KOPT-K1 (cell line): ENCODE data around the gene SLC16A1.
"Not testable (repeated sequence)": the region's sequence is repeated elsewhere in the genome, so short reads cannot be mapped to it uniquely, and the experiment has no call there.

Source experiments
- H3K27ac ChIP-seq: fragments of 200-600 bp; sonication (generic); 2 replicates; pipeline ENCODE4 v1.5.1; 2016; ENCODE audit warnings: antibody characterized with exemption, mild to moderate bottlenecking, low read depth, low read length; ENCODE audit not compliant: poor library complexity, severe bottlenecking
- H3K36me3 ChIP-seq: fragments of 200-600 bp; sonication (generic); 2 replicates; pipeline ENCODE4 v1.5.1; 2017; ENCODE audit warnings: antibody characterized with exemption, mild to moderate bottlenecking, low read length, moderate library complexity; ENCODE audit not compliant: insufficient read depth
- H3K9me3 ChIP-seq: fragments of 200-600 bp; sonication (generic); 2 replicates; pipeline ENCODE4 v1.5.1; 2017; ENCODE audit warnings: antibody characterized with exemption, low read length, mild to moderate bottlenecking; ENCODE audit not compliant: insufficient read depth, poor library complexity, severe bottlenecking

The SLC16A1 gene

DNA sequence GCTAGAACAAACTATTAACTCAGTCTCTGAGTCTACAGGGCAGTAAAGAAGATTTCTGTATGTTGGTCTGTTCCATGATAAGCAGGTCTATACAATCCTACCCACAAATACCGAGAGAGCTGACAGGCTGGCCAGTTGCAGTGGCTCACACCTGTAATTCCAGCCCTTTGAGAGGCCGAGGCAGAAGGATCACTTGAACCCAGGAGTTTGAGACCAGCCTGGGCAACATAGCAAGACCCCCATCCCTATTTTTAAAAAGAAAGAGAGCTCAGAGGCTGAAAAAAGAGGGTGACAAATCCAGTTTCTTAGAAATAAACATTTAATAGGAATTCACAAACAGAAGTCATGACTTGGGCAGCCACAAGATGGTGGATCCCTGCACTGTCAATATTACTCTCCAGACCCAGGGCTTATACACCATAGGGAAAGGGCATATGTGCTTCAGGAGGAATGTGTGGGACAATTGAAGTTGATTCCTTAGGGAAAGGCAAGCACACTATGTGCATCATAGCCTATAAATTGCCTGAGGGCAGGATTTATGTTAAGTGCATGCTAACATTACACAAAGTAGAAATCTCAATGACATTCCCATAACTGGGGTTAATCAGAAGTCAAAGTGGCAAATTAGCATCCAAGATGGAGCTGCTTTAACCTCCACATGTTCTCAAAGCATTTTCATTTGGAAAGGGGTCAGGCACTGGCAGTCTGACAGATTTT is 66.8 kb downstream of the SLC16A1 start:
- no peak overlapping the region for H3K27ac ChIP-seq
- H3K9me3 ChIP-seq: peaks cover 10% of the 10 kb centered on the region
- H3K36me3 ChIP-seq: no peaks in the 10 kb centered on the region

DNA sequence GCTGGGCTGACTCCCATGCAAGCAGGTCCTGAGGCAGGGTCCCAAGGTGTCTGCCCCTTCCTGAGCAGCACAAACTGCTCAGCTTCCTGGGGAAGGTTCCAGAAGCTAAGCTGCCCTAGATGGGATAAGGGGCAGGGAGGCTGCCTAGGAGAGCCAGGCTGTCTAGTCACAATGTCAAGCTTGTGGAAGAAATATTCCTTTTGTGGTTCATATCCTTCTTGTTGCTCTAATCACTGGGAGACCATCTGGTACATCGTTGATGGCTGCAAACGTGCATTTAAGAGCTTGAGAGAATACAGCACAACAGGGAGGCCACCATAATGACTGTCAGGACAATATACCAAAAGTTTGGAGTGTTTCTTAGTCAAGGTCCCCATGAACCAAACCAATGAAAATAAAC is 67.4 kb downstream of the SLC16A1 start:
- Histone ChIP-seq H3K27ac (no peak overlapping the region), H3K36me3 (no peaks in the 10 kb centered on the region), H3K9me3 (peaks cover 4% of the 10 kb centered on the region)

DNA sequence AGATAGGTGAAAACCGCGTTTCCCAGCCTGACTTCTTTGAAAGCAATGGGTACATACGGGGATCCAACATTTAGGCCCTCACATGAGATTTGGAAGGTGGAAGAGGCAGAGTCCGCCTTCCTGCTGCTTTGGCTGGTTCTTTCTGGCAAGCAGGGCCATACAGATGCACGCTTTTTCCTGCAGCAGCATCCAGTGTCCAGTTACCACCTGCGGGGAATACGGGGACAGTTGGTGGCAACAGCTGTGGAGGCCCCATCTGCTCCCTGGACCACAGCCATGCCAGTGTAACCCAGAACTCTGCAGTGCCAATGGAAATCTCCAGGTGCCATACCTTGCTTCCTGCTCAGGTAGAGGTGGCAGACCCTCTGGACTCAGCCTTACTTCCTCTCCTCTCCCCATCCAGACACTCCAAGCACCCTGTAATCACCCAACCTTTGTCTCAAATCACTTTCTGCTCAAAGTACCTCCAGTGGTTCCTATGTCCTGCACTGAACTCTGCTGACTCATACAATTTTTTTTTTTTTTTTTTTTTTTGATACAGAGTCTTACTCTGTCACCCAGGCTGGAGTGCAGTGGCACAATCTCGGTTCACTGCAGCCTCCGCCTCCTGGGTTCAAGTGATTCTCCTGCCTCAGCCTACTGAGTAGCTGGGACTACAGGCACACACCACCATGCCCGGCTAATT is 68.3 kb downstream of the SLC16A1 start:
- Histone ChIP-seq H3K9me3 (no peaks in the 10 kb centered on the region), H3K36me3 (no peaks in the 10 kb centered on the region), H3K27ac (no peak overlapping the region)

DNA sequence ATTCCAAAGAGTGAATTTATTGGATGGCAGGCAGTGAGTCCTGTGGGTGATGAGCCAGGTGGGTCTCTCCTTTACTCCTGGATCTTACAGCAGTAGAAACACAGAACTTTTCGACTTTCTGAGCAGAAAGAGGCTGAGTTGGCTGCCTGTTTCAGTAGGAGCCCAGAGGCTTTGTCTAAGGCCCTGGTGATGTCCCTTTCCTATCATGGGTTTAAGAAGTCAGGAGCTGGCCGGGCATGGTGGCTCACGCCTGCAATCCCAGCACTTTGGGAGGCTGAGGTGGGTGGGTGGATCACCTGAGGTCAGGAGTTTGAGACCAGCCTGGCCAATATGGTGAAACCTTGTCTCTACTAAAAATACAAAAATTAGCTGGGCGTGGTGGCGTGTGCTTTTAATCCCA is 71.0 kb downstream of the SLC16A1 start:
- H3K27ac ChIP-seq, H3K9me3 ChIP-seq, H3K36me3 ChIP-seq: not testable (repeated sequence)

DNA sequence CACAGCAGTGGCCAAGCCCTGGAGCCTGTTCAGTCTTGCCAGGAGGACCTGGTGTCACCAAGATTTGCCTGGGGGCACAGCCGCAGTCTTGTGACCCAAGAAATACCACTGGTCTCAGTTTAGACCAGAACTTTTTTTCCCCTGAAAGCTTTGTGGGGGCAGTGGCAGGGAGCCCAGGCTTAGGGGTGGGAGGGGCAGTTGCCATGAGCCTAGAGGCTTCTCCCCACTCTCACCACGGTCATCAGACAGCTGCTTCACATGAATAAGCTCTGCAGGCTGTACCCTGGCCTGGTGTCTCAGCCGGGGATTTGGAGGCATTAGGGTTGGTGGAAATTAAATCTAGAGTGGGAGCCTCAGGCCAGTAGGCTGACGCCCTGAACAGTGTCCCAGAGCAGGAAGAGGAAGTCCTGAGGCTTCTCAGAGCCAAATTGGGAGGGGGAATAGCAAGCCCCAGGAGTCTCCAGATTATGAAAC is 73.7 kb downstream of the SLC16A1 start:
- H3K27ac ChIP-seq: no peak overlapping the region
- no peaks in the 10 kb centered on the region for H3K36me3 ChIP-seq
- H3K9me3 ChIP-seq: no peaks in the 10 kb centered on the region

DNA sequence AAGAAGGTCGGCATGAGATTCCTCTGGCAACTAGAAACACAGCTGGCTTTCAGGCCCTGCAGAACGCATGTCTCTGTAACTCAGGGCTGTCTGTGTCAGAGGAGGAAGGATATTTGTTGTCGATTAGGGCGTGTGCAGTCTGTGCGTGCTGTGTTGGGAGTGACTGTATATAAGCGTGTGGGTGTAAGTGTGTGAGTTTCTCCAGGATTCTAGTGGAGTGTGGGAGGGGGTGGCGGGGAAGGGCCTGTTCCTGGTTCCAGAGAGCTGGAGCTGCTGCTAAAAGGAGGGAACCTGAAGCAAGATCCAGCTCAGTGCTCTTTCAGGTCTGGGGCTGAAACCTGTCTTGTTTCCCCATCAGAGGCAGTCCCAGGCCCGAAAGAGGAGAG is 74.3 kb downstream of the SLC16A1 start:
- H3K36me3 ChIP-seq: no peaks in the 10 kb centered on the region
- no peaks in the 10 kb centered on the region for H3K9me3 ChIP-seq
- H3K27ac ChIP-seq: no peak overlapping the region

DNA sequence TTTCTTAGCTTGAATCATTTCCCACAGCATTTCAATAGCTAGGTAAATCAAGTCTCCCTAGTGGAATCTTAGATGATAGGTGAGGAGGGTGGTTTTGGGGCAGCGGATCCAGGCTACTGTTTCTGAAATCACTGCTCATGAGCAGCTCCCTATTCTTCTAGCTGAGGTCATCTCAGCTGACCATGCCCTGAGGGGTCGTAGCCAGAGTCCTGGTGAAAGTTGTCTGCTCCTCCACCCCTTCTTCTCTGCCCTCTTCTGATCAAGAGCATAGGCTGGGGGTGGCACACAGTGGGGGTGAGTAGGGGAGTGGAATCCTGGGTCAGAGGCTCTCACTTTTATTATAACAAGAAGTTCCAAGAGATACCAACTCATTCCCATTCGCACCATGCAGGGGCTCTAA is 76.2 kb downstream of the SLC16A1 start:
- Histone ChIP-seq H3K27ac (no peak overlapping the region), H3K9me3 (no peaks in the 10 kb centered on the region), H3K36me3 (no peaks in the 10 kb centered on the region)

DNA sequence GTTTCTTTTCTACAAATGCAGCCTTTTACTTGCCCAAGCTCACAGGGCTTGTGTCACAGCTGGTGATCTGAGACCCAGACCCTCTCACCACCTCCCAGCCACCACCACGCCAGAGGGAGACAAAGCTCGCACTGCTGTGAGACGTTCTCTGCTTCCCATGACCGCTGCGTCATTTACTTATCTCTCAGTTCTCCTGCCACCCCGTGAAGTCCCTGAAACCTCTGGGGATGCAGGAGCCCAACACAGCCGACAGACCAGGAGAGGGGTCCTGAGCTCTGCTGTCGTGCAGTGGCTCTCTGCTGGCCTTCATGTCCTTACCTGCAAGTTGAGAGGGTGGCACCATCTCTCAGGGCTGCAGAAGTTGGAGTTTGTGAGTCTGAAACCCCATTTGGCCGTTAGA is 77.7 kb downstream of the SLC16A1 start:
- H3K9me3 ChIP-seq: no peaks in the 10 kb centered on the region
- H3K27ac ChIP-seq: no peak overlapping the region
- no peaks in the 10 kb centered on the region for H3K36me3 ChIP-seq

DNA sequence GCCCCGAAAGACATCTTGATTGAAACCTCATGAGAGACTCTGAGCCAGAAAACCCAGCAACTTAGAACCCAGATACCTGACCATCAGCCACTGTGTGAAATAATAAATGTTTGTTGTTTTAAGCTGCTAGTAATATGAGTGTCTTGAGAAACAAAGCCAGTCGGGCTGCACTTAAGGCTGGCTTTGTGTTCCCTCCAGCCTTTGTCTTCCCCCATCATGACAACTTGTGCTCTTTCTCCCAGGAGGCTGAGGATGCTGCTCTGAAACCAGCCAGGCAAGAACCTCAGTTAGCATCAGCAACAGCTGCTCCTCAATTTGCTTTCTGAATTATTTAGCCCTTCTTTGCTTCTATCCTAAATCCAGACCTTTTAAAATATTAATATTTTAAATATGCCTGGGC is 78.2 kb downstream of the SLC16A1 start:
- no peaks in the 10 kb centered on the region for H3K36me3 ChIP-seq
- no peaks in the 10 kb centered on the region for H3K9me3 ChIP-seq
- no peak overlapping the region for H3K27ac ChIP-seq

DNA sequence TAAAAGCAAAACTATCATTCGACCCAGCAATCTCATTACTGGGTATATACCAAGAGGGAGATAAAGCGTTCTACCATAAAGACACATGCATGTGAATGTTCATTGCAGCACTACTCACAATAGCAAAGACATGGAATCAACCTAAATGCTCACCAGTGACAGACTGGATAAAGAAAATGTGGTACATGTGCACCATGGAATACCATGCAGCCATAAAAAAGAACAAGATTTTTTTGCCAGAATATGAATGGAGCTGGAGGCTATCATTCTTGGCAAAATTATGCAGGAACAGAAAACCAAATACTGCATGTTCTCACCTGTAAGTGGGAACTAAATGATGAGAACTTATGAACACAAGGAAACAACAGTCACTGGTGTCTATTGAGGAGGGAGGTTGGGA is 79.7 kb downstream of the SLC16A1 start:
- Histone ChIP-seq H3K36me3 (no peaks in the 10 kb centered on the region), H3K9me3 (no peaks in the 10 kb centered on the region), H3K27ac (no peak overlapping the region)

DNA sequence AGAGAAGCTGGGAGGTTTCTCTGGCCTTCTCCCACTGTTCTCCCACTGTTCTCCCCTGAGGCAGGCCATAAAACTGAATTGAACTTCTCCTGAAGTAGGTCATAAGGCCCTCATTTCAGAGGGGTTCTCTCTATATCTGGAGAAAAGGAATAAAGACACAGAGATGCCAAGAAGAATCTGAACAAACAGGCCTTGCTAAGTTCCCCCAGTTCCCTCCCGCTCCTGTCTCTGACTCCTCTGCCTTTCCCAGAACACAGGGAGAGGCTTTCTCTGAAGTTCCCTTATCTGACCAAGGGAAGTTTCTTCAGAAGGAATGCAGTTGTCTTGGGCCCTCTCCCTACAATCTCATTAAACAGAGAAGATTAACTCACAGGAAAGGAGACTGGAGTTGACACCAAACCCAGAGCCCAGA is 83.4 kb downstream of the SLC16A1 start:
- H3K9me3 ChIP-seq: no peaks in the 10 kb centered on the region
- no peaks in the 10 kb centered on the region for H3K36me3 ChIP-seq
- no peak overlapping the region for H3K27ac ChIP-seq

DNA sequence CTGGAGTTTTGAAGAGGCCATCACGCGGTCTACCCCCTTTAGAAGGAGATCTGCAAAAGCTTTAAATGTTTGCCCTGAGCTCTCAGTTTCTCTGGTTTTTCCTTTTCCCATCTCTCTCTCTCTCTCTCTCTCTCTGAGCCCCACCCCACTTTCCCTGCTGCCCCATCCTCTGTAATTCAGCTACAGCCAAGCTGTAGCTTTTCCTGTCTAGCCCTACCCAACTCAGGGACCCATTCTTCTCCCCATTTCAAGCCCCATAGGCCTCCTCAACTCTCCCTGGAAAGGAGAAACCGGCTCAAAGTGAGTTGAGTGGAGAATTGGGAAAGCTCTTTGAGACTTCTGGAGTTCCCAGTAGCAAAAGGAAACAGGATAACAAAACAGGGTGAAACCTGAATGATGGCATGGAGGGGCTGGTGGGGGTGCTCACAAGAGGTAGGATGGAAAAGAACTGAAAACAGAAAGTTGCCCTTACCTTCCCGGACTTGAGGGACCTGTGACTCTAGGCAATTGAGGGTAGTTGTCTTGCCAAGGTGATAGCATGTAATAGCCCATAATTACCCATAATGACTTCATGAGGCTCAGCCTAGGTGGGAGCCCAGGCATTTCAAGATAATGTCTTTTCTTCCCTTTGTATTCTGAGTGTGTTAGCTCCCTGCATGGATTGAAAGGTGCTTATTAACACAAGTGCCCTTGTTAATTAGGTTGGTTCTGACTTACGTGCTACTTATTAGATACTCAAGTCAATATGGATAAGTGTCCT is 84.9 kb downstream of the SLC16A1 start:
- no peak overlapping the region for H3K27ac ChIP-seq
- no peaks in the 10 kb centered on the region for H3K9me3 ChIP-seq
- no peaks in the 10 kb centered on the region for H3K36me3 ChIP-seq

DNA sequence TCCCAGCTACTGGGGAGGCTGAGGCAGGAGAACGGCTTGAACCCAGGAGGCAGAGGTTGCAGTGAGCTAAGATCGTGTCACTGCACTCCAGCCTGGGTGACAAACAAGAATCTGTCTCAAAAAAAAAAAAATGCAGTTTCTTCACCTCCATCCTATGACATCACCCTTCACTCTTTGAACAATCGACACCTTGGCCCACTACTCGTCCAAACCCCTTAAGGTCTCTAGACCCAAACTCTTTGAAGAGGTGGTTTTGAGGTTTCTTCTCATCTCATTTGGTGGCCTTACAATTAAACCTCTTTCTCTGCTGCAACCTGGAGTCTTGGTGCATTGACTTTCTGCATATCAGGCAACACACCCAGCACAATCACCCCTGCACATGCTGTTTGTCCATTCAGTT is 86.1 kb downstream of the SLC16A1 start:
- Histone ChIP-seq H3K9me3 (no peaks in the 10 kb centered on the region), H3K27ac (no peak overlapping the region), H3K36me3 (no peaks in the 10 kb centered on the region)

DNA sequence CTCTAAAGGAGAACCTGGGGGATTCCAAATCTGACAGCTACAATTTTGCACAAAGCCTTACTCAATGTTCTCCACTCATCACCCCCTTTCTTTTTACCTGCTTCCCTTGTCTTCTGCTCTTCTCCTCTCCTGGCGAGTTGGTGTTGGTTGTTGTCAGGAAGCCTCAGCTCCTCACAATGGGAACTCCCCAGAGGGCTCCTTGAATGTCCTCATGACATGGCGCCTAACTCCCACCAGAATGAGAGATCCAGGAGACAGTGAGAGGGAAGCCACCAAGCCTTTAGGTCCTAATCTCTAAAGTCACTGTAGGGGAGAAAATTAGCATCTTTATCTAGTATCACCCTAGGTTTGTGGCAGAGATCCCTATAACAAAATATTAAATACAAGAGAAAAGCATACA is 87.8 kb downstream of the SLC16A1 start:
- Histone ChIP-seq H3K36me3 (no peaks in the 10 kb centered on the region), H3K9me3 (no peaks in the 10 kb centered on the region), H3K27ac (no peak overlapping the region)

DNA sequence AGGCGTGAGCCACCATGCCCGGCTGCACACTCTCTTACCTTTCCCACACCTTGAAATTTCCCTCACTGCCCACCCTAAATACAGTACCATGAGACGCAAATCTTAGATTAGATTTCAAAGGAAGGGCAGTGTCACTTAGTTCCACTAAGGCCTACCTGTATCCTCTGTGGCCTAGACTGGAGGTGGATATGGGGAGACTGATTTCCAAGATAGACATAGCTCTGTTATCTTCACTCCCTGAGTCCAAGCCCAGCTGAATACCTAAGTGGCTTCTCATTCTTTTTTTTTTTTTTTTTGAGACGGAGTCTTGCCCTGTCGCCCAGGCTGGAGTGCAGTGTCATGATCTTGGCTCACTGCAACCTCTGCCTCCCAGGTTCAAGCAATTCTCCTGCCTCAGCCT is 89.0 kb downstream of the SLC16A1 start:
- H3K9me3 ChIP-seq: no peaks in the 10 kb centered on the region
- H3K27ac ChIP-seq: no peak overlapping the region

More for the DNA sequence above, 89.0 kb downstream of the SLC16A1 start:
- H3K36me3 ChIP-seq: no peaks in the 10 kb centered on the region
